HG02840 (cell line): ENCODE measurements around the gene TMCC1.
"Not testable (repeated sequence)": the region's sequence is repeated elsewhere in the genome, so short reads cannot be mapped to it uniquely, and the experiment has no call there.

Experiments
- ATAC-seq: cut with Tn5 transposase; IDR thresholded peaks from one replicate; pipeline ENCODE4 v1.9.1; 2021; ENCODE audit warnings: mild to moderate bottlenecking, moderate library complexity, moderate number of reproducible peaks; ENCODE audit not compliant: unreplicated experiment, low FRiP score

The TMCC1 gene

GRCh38 chr3:129778871-129779270 is 114.6 kb downstream of the TMCC1 start:
- ATAC-seq = no peak

DNA sequence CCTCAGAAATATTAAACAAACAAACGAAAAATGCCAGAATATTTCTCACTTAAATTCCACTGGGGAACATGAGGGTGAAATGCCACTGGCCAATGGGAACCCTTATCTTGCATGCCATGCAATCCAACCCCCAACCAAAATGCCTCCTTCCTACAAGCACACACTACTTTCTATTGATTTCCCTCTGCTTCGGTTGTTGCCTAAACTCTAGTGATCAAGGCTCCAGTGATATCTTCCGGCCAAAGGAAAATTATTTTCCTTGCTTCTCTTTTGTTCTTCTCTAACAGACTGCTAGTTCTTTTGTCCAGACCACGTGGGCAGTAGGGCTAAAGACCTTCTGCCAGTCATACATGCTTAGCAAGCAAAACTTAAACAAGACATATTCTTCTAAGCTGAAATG is 115.7 kb downstream of the TMCC1 start:
- no peak for ATAC-seq

DNA sequence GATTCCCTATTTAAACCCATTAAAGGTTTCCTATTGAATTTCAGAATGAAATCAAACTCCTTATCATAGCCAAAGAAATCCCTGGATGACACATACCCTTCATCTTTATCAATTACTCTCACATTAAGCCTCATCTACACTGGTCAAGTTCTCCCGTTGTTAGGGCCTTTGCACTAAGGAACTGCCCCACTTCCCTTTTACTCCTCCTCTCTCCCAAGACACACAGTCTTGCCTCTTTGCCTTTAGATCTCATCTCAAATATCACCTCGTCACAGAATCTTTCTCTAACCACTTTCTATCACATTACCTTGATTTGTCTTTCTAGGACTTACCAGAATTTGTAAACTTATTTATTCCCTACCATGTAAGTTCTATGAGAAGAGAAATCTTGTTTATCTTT is 117.6 kb downstream of the TMCC1 start:
- ATAC-seq = no peak

- no peak for ATAC-seq
Observed at GRCh38 chr3:129773691-129774663, 119.5 kb downstream of the TMCC1 start.

GRCh38 chr3:129770604-129771003 is 122.9 kb downstream of the TMCC1 start:
- ATAC-seq = no peak

DNA sequence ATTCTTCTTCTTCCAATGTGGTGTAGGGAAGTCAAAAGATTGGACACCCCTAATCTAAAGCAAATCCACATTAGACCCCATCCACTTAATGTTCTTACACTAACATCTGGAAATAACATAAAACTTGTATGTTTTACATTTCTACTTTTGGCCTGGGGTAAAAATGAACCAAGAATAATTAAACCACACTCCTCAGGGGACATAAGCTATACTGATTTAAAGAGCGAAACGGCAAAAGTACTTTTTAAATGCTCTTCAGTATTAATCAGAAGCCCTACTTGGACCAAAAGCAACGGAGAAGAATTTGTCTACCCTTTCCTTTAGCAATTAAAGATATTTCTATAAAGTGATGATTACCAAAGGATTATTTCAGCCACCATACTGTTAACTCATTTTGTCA is 123.9 kb downstream of the TMCC1 start:
- ATAC-seq = no peak

DNA sequence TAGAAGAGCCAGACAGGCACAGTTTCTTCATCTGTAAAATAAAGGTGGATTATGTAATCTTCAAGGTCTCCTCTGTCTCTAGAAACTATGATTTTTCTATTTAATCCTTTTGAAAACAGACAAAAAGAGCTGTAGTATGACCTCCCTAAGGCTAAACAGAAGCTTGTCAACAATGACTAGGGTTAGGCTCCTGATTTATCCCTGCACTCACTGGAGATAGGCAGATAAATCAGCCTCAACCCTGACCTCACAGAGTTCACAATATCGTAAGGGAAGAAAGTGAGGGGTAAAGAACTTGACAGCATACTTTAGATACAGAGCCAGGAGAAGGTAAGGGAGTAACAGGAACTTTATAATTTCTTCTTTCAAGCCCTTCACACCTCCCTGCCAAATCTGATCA is 124.8 kb downstream of the TMCC1 start:
- no peak for ATAC-seq

GRCh38 chr3:129766135-129766534 is 127.4 kb downstream of the TMCC1 start:
- no peak for ATAC-seq

GRCh38 chr3:129764090-129764489 is 129.4 kb downstream of the TMCC1 start:
- no peak for ATAC-seq

DNA sequence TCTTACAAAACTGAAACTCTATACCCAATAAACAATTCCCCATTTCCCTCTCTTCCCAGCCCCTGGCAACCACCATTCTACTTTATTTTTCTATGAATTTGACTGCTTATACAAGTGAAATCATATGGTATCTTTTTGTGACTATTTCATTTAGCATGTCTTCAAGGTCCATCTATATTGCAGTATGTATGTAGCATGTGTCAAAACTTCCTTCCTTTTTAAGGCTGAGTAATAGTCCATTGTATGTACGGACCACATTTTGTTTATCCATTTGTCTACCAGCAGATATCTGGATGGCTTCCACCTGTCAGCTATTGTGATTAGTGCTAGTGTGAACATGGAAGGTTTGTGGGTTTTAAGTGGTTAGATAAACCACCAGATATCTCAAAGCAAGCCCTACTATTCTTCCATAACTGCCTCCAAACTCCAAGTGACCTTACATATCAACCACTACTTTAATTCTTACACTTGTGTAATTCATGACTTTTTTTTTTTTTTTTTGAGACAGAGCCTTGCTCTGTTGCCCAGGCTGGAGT is 134.7 kb downstream of the TMCC1 start:
- ATAC-seq = no peak

- ATAC-seq = no peak
Observed at GRCh38 chr3:129758306-129758705, 135.2 kb downstream of the TMCC1 start.

- ATAC-seq = no peak
Observed at GRCh38 chr3:129756871-129757270, 136.6 kb downstream of the TMCC1 start.

DNA sequence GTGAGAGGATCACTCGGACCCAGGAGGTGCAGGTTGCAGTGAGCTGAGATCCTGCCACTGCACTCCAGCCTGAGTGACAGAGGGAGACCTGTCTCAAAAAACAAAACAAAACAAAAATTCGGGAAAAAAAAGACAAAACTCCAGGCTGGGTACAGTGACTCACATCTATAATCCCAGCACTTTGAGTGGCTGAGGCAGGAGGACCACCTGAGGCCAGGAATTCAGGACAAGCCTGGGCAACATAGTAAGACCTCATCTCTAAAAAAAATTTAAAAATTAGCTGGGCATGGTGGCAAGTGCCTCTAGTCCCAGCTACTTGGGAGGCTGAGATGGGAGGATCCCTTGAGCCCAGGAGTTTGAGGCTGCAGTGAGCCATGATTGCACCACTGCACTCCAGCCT is 142.4 kb downstream of the TMCC1 start:
- ATAC-seq = not testable (repeated sequence)

GRCh38 chr3:129749692-129750091 is 143.8 kb downstream of the TMCC1 start:
- no peak for ATAC-seq

- ATAC-seq = no peak
Observed at GRCh38 chr3:129747992-129748391, 145.5 kb downstream of the TMCC1 start.

DNA sequence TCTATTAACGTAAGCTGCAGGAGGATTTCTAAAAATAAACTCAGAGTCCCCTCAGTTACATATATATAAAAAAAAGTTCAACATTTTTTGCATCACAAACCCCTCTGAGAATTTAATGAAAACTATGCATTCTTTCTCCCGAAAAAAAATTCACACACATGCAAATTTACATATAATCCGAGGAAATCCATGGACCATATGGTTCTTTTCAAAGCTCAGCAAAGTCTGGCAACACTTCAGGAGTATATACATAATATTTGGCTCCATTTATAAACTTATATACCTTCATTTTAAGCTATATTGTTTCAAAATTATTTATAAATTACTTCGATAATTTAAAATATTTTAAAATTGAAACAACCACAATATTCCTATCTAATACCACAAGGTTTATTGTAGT is 146.4 kb downstream of the TMCC1 start:
- no peak for ATAC-seq

GRCh38 chr3:129746629-129747028 is 146.9 kb downstream of the TMCC1 start:
- ATAC-seq = no peak

- ATAC-seq = no peak
Observed at GRCh38 chr3:129745253-129745652, 148.3 kb downstream of the TMCC1 start.

DNA sequence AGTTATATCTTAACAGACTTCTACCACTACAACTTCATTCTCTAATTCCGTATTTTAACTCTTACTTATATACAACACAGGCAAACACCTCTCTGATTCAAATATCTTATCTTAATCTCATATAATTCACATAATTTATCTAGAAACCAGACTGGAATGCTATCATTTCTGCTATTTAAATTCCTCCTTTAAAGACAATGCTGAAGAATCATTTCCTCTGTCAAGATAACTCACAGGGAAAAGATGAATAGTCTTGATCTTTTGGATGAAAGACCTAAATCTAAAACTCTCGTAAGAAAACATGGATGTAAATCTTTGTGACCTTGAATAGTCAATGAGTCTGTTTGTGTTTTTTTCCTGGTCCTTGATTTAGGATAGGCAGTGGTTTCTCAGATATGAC is 151.7 kb downstream of the TMCC1 start:
- no peak for ATAC-seq

- ATAC-seq = no peak
Observed at GRCh38 chr3:129740090-129740489, 153.4 kb downstream of the TMCC1 start.

DNA sequence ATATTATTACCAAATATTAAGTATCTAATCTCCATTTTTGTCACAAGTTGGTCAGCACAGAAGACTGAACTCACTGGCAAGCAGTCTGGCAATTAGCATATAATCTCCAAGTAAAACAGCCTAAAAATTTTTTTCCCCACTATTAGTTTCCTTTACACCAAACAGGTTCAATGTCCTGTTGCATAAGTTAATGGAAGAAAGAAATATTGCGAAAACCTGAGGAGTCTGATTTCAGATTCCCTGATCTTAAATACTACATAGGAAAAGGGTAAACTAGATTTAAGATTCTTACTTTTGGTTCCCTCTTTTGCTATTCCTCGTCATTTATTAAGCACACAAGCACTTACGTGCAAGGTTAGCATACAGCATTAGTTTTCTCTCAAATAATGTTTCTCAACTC is 153.9 kb downstream of the TMCC1 start:
- ATAC-seq = no peak

- no peak for ATAC-seq
Observed at GRCh38 chr3:129738172-129738571, 155.3 kb downstream of the TMCC1 start.
